HEK293 (cell line): ENCODE results near the gene ENKD1.

Experiments used
- CTCF ChIA-PET: fragments of 350-600 bp; formaldehyde crosslinking; extraction: SDS; loops from one replicate; lab custom pipeline; 2021; ENCODE audit warnings: antibody characterized with exemption; lab: Yijun Ruan, JAX
- POLR2A ChIA-PET: fragments of 300-600 bp; formaldehyde crosslinking; extraction: SDS; loops from one replicate; lab custom pipeline; 2020; ENCODE audit warnings: antibody characterized with exemption, inconsistent platforms; lab: Yijun Ruan, JAX
- H3K27ac ChIP-seq: fragments of 200-500 bp; sonication (Bioruptor generic); 2 replicates; pipeline ENCODE4 v1.5.1; 2014; ENCODE audit warnings: low read depth, low read length, control low read depth, inconsistent platforms; ENCODE audit errors: extremely low read depth
- H3K36me3 ChIP-seq, 2 experiments: fragments of 200-500 bp in 1 of 2; sonication (Bioruptor generic) in 1 of 2; 1 replicate in 1 of 2; 2 replicates in 1 of 2; pipeline ENCODE4 v1.5.1; 2014 to 2017; ENCODE audit warnings: inconsistent platforms in 2 of 2, low read length in 2 of 2; ENCODE audit not compliant: control insufficient read depth in 2 of 2, insufficient read depth in 1 of 2
- H3K4me1 ChIP-seq: fragments of 200-500 bp; sonication (Bioruptor generic); 2 replicates; pipeline ENCODE4 v1.5.1; 2014; ENCODE audit warnings: mild to moderate bottlenecking, low read length, inconsistent platforms; ENCODE audit not compliant: control insufficient read depth, insufficient read depth
- H3K4me3 ChIP-seq: 2 replicates; pipeline ENCODE4 v1.5.1; 2011; ENCODE audit warnings: low read depth, mild to moderate bottlenecking, control low read depth, low read length, moderate library complexity
- H3K9me3 ChIP-seq: fragments of 200-500 bp; sonication (Bioruptor generic); 2 replicates; pipeline ENCODE4 v1.5.1; 2014; ENCODE audit warnings: low read depth, low read length, inconsistent platforms; ENCODE audit not compliant: control insufficient read depth, insufficient read depth
- BCL11B ChIP-seq: fragments of 450-650 bp; formaldehyde crosslinking; IDR thresholded peaks from 2 replicates; pipeline ENCODE4 v1.5.1; 2016; ENCODE audit warnings: low read depth, missing biosample characterization, missing genetic modification characterization
- GLI2 ChIP-seq: fragments of 450-650 bp; formaldehyde crosslinking; IDR thresholded peaks from 2 replicates; pipeline ENCODE4; 2017; ENCODE audit warnings: missing biosample characterization, missing genetic modification characterization, low read depth, borderline replicate concordance
- HOXC10 ChIP-seq: sonication (generic); formaldehyde crosslinking; IDR thresholded peaks from 2 replicates; pipeline ENCODE4 v1.8.1; 2023; ENCODE audit warnings: mild to moderate bottlenecking, missing genetic modification reagents
- KLF1 ChIP-seq: fragments of 450-650 bp; formaldehyde crosslinking; IDR thresholded peaks from 2 replicates; pipeline ENCODE4 v1.5.1; 2016; ENCODE audit warnings: missing biosample characterization, missing genetic modification characterization
- KLF10 ChIP-seq: fragments of 450-650 bp; IDR thresholded peaks from 2 replicates; pipeline ENCODE4 v1.5.1; 2018; ENCODE audit warnings: missing biosample characterization, mild to moderate bottlenecking, missing genetic modification characterization
- KLF16 ChIP-seq: fragments of 450-650 bp; formaldehyde crosslinking; IDR thresholded peaks from 2 replicates; pipeline ENCODE4 v1.5.1; 2017; ENCODE audit warnings: missing biosample characterization, missing genetic modification characterization
- PRDM1 ChIP-seq: fragments of 450-650 bp; formaldehyde crosslinking; IDR thresholded peaks from 2 replicates; pipeline ENCODE4; 2016; ENCODE audit warnings: missing biosample characterization, missing genetic modification characterization
- RBAK ChIP-seq: fragments of 450-650 bp; formaldehyde crosslinking; IDR thresholded peaks from 2 replicates; pipeline ENCODE4 v1.5.1; 2016; ENCODE audit warnings: missing biosample characterization, missing genetic modification characterization
- WT1 ChIP-seq: fragments of 450-650 bp; formaldehyde crosslinking; IDR thresholded peaks from 2 replicates; pipeline ENCODE4 v1.5.1; 2016; ENCODE audit warnings: missing biosample characterization, missing genetic modification characterization
- YY1 ChIP-seq: fragments of 450-650 bp; formaldehyde crosslinking; IDR thresholded peaks from 2 replicates; pipeline ENCODE4 v1.5.1; 2018; ENCODE audit warnings: missing biosample characterization, missing genetic modification characterization
- ZBTB1 ChIP-seq: fragments of 450-650 bp; formaldehyde crosslinking; IDR thresholded peaks from 2 replicates; pipeline ENCODE4 v1.5.1; 2016; ENCODE audit warnings: missing biosample characterization, missing genetic modification characterization
- ZFP41 ChIP-seq: fragments of 450-650 bp; formaldehyde crosslinking; IDR thresholded peaks from 2 replicates; pipeline ENCODE4 v1.5.1; 2016; ENCODE audit warnings: missing biosample characterization, missing genetic modification characterization, borderline replicate concordance
- ZNF10 ChIP-seq: fragments of 450-650 bp; formaldehyde crosslinking; IDR thresholded peaks from 2 replicates; pipeline ENCODE4 v1.5.1; 2017; ENCODE audit warnings: missing biosample characterization, missing genetic modification characterization
- ZNF132 ChIP-seq: fragments of 450-650 bp; formaldehyde crosslinking; IDR thresholded peaks from 2 replicates; pipeline ENCODE4 v1.5.1; 2017; ENCODE audit warnings: missing biosample characterization, missing genetic modification characterization, borderline replicate concordance
- ZNF140 ChIP-seq: fragments of 450-650 bp; formaldehyde crosslinking; IDR thresholded peaks from 2 replicates; pipeline ENCODE4 v1.5.1; 2016; ENCODE audit warnings: missing biosample characterization, missing genetic modification characterization
- ZNF335 ChIP-seq: fragments of 450-650 bp; formaldehyde crosslinking; conservative IDR thresholded peaks from 2 replicates; pipeline ENCODE4 v1.5.1; 2016; ENCODE audit warnings: missing biosample characterization, missing genetic modification characterization
- ZNF544 ChIP-seq: fragments of 450-650 bp; formaldehyde crosslinking; IDR thresholded peaks from 2 replicates; pipeline ENCODE4 v1.5.0; 2017; ENCODE audit warnings: missing biosample characterization, missing genetic modification characterization
- ZNF549 ChIP-seq: fragments of 450-650 bp; IDR thresholded peaks from 2 replicates; pipeline ENCODE4 v1.5.1; 2018; ENCODE audit warnings: missing biosample characterization, missing genetic modification characterization, mild to moderate bottlenecking, inconsistent platforms, moderate library complexity
- ZNF560 ChIP-seq: fragments of 450-650 bp; formaldehyde crosslinking; IDR thresholded peaks from 2 replicates; pipeline ENCODE4 v1.5.1; 2017; ENCODE audit warnings: missing biosample characterization, missing genetic modification characterization, borderline replicate concordance
- ZNF561 ChIP-seq: fragments of 450-650 bp; IDR thresholded peaks from 2 replicates; pipeline ENCODE4 v1.5.1; 2018; ENCODE audit warnings: missing biosample characterization, missing genetic modification characterization, borderline replicate concordance
- ZNF571 ChIP-seq: fragments of 450-650 bp; formaldehyde crosslinking; IDR thresholded peaks from 2 replicates; pipeline ENCODE4 v1.5.0; 2017; ENCODE audit warnings: missing biosample characterization, missing genetic modification characterization
- ZNF654 ChIP-seq: fragments of 450-650 bp; formaldehyde crosslinking; IDR thresholded peaks from 2 replicates; pipeline ENCODE4 v1.5.1; 2016; ENCODE audit warnings: low read depth, missing biosample characterization, missing genetic modification characterization
- ZNF670 ChIP-seq: fragments of 450-650 bp; formaldehyde crosslinking; IDR thresholded peaks from 2 replicates; pipeline ENCODE4 v1.5.1; 2016; ENCODE audit warnings: missing biosample characterization, missing genetic modification characterization, low read depth
- ZNF76 ChIP-seq: fragments of 450-650 bp; formaldehyde crosslinking; IDR thresholded peaks from 2 replicates; pipeline ENCODE4; 2016; ENCODE audit warnings: low read depth, missing biosample characterization, missing genetic modification characterization, borderline replicate concordance
- ZNF785 ChIP-seq: fragments of 450-650 bp; formaldehyde crosslinking; IDR thresholded peaks from 2 replicates; pipeline ENCODE4 v1.5.1; 2016; ENCODE audit warnings: missing biosample characterization, missing genetic modification characterization
- ZSCAN16 ChIP-seq: fragments of 450-650 bp; formaldehyde crosslinking; IDR thresholded peaks from 2 replicates; pipeline ENCODE4 v1.5.1; 2016; ENCODE audit warnings: missing biosample characterization, missing genetic modification characterization
- TF ChIP-seq, protein P1 (sequence below): fragments of 450-650 bp; formaldehyde crosslinking; IDR thresholded peaks from 2 replicates; pipeline ENCODE4 v1.5.1; 2016; ENCODE audit warnings: missing biosample characterization, missing genetic modification characterization, borderline replicate concordance
- TF ChIP-seq, protein P2 (sequence below): fragments of 450-650 bp; formaldehyde crosslinking; IDR thresholded peaks from 2 replicates; pipeline ENCODE4 v1.5.1; 2016; ENCODE audit warnings: missing biosample characterization, missing genetic modification characterization
- TF ChIP-seq, protein P3 (sequence below): fragments of 450-650 bp; formaldehyde crosslinking; IDR thresholded peaks from 2 replicates; pipeline ENCODE4 v1.5.1; 2016; ENCODE audit warnings: missing biosample characterization, missing genetic modification characterization

ENKD1 gene

DNA sequence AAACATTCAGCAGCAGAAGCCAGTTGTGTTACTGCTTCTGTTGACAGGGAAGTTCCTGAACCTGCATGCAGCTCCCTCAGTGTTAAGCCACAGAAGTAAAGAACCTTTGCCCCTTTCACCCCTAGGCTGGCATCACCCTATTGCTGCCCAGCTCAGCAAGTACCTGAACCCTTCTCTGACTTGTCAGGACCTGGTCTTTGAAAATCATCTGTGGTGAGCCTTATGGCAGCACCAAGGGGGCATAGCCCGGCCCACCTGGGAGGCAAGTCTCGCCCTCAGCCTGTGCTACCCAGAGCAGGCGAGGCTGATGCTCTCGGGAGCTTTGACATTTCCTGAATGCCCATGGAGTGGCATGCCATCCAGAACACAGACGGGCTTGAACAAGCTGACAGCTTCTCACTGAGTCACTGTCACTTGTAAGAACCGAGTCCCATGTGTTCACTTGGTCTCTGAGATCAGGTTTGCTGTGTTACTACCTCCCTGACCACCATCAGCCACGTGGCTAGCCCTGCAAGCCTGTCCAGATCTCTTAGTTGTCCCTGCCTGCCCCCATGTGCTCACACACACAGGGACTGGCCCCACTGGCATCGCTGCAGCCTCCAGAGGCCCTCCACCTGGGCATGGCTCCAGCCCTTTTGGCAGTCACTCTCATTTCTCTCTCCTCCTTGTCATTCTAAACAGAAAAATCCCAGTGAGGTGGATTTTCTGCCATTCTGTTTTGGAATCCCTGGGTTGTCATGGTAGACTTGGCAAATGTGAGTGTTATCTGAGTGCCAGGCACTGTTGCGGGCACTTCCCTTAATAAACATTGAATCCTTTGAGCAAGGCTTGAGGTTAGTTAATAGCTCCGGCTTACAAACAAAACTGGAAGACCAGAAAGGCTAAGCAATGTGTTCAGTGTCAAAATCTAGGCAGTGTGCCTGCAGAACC, 24.5 kb downstream of the ENKD1 start:
- H3K4me3 ChIP-seq, result no peak overlapping the region
- H3K9me3 ChIP-seq, result no peaks in the 10 kb centered on the region
- ChIA-PET POLR2A (interaction anchor here (1.2 kb wide), 1 partner anchor 80 kb away, joined by 4 read pairs; the partner anchor contains the start of gene CTCF), CTCF (interaction anchor here (0.9 to 9.9 kb wide), 6 partner anchors 79 to 155 kb away, joined by 3 to 119 read pairs (median 4); no protein-coding TSS in a partner anchor)
- no peak overlapping the region for H3K27ac ChIP-seq
- H3K4me1 ChIP-seq, result no peaks in the 10 kb centered on the region
- TF ChIP-seq ZNF335 (tag by site-specific recombination) (peak; percentile 22; the same call in 1 of the 2 replicates), ZNF132 (tag by site-specific recombination) (no peak)
- peaks cover 0 to 28% of the 10 kb centered on the region in 2 experiments for H3K36me3 ChIP-seq

DNA sequence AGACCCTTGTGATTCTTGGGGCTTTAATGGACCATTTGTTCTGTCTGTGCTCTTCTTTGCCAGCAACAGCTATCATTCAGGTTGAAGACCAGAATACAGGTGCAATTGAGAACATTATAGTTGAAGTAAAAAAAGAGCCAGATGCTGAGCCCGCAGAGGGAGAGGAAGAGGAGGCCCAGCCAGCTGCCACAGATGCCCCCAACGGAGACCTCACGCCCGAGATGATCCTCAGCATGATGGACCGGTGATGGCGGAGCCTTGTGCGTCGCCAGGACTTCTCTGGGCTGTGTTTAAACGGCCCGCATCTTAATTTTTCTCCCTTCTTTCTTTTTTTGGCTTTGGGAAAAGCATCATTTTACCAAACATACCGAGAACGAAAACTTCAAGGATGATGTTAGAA, 28.9 kb downstream of the ENKD1 start:
- ChIA-PET CTCF (no interaction called here), POLR2A (no interaction called here)
- peaks cover 24 to 63% of the 10 kb centered on the region in 2 experiments for H3K36me3 ChIP-seq
- no peak overlapping the region for H3K4me3 ChIP-seq
- no peak overlapping the region for H3K27ac ChIP-seq
- TF ChIP-seq, protein P1, sequence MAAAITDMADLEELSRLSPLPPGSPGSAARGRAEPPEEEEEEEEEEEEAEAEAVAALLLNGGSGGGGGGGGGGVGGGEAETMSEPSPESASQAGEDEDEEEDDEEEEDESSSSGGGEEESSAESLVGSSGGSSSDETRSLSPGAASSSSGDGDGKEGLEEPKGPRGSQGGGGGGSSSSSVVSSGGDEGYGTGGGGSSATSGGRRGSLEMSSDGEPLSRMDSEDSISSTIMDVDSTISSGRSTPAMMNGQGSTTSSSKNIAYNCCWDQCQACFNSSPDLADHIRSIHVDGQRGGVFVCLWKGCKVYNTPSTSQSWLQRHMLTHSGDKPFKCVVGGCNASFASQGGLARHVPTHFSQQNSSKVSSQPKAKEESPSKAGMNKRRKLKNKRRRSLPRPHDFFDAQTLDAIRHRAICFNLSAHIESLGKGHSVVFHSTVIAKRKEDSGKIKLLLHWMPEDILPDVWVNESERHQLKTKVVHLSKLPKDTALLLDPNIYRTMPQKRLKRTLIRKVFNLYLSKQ (tag by site-specific recombination), result no peak
- TF ChIP-seq ZNF560, result no peak
- no peak for TF ChIP-seq RBAK
- TF ChIP-seq ZNF140 (tag by site-specific recombination), result no peak
- no peak for TF ChIP-seq KLF1 (tag by site-specific recombination)
- TF ChIP-seq ZNF561, result no peak
- TF ChIP-seq KLF10 (tag by site-specific recombination), result no peak
- no peak for TF ChIP-seq ZSCAN16 (tag by site-specific recombination)
- TF ChIP-seq ZNF76 (tag by site-specific recombination), result no peak
- no peak for TF ChIP-seq PRDM1 (tag by site-specific recombination)
- TF ChIP-seq ZNF549 (tag by site-specific recombination), result no peak
- TF ChIP-seq ZBTB1 (tag by site-specific recombination), result no peak
- TF ChIP-seq, protein P2, sequence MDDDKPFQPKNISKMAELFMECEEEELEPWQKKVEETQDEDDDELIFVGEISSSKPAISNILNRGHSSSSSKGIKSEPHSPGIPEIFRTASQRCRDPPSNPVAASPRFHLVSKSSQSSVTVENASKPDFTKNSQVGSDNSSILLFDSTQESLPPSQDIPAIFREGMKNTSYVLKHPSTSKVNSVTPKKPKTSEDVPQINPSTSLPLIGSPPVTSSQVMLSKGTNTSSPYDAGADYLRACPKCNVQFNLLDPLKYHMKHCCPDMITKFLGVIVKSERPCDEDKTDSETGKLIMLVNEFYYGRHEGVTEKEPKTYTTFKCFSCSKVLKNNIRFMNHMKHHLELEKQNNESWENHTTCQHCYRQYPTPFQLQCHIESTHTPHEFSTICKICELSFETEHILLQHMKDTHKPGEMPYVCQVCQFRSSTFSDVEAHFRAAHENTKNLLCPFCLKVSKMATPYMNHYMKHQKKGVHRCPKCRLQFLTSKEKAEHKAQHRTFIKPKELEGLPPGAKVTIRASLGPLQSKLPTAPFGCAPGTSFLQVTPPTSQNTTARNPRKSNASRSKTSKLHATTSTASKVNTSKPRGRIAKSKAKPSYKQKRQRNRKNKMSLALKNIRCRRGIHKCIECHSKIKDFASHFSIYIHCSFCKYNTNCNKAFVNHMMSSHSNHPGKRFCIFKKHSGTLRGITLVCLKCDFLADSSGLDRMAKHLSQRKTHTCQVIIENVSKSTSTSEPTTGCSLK (tag by site-specific recombination), result no peak
- no peak for TF ChIP-seq ZNF544 (tag by site-specific recombination)
- TF ChIP-seq YY1, result no peak
- TF ChIP-seq GLI2, result no peak
- no peak for TF ChIP-seq ZNF10
- TF ChIP-seq, all 188 proteins: peak for 0
- H3K9me3 ChIP-seq, result no peaks in the 10 kb centered on the region
- H3K4me1 ChIP-seq, result no peaks in the 10 kb centered on the region

DNA sequence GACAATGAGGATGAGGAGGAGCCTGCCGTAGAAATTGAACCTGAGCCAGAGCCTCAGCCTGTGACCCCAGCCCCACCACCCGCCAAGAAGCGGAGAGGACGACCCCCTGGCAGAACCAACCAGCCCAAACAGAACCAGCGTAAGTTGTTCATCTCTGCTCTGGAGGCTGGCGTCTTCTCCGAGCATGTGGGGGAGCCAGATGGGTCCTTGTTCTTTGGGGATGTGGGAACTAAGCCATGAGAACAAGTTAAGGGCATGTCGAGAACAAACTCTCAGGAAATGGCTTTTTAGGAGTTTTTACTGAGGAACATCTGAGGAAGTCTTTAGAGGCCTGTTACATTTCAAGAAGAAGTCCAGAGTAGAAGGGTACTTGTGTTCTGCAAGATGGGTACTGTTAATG, 29.8 kb downstream of the ENKD1 start:
- CTCF ChIA-PET, result no interaction called here
- Histone ChIP-seq H3K4me3 (no peak overlapping the region), H3K4me1 (no peaks in the 10 kb centered on the region), H3K9me3 (no peaks in the 10 kb centered on the region), H3K36me3 (peaks cover 25 to 72% of the 10 kb centered on the region in 2 experiments), H3K27ac (no peak overlapping the region)
- POLR2A ChIA-PET, result no interaction called here
- no peak for TF ChIP-seq WT1 (tag by site-specific recombination)
- TF ChIP-seq ZFP41, result no peak
- TF ChIP-seq ZNF654 (tag by site-specific recombination), result no peak
- TF ChIP-seq HOXC10 (CRISPR knock-in tag), result no peak
- no peak for TF ChIP-seq ZBTB1 (tag by site-specific recombination)
- TF ChIP-seq ZNF785 (tag by site-specific recombination), result no peak
- no peak for TF ChIP-seq BCL11B (tag by site-specific recombination)
- no peak for TF ChIP-seq KLF16 (tag by site-specific recombination)
- no peak for TF ChIP-seq ZNF670 (tag by site-specific recombination)
- TF ChIP-seq, protein P3, sequence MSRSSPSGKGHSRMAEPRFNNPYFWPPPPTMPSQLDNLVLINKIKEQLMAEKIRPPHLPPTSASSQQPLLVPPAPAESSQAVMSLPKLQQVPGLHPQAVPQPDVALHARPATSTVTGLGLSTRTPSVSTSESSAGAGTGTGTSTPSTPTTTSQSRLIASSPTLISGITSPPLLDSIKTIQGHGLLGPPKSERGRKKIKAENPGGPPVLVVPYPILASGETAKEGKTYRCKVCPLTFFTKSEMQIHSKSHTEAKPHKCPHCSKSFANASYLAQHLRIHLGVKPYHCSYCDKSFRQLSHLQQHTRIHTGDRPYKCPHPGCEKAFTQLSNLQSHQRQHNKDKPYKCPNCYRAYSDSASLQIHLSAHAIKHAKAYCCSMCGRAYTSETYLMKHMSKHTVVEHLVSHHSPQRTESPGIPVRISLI (tag by site-specific recombination), result no peak
- TF ChIP-seq ZNF571 (tag by site-specific recombination), result no peak
